Measurements from ENCODE around the gene FASTKD2.
"Not testable (repeated sequence)": the region's sequence is repeated elsewhere in the genome, so short reads cannot be mapped to it uniquely, and the experiment has no call there.

FASTKD2 gene

GRCh38 chr2:206790311-206790935 is 25.0 kb downstream of the FASTKD2 start:
- in situ Hi-C loops (cut with MboI; ENCODE audit: low sequenced_read_pairs) = no loop called here

DNA sequence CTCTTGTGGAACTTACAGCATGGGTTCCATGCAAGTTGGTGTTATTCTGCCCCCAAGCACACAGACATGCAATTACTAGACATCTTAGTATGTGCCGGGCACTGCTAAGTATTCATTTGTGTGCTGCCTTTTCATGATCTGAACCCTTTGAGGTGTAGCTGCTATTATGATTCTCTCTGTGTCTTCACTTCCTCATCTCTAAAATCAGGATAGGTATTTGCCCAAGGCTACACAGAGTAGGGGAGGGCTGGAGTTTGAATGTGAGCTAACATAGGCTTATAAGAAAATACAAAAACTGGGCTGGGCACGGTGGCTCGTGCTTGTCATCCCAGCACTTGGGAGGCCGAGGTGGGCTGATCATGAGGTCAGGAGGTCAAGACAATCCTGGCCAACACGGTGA is 27.2 kb downstream of the FASTKD2 start:
- in situ Hi-C loops (cut with MboI; ENCODE audit: low sequenced_read_pairs) = no loop called here

DNA sequence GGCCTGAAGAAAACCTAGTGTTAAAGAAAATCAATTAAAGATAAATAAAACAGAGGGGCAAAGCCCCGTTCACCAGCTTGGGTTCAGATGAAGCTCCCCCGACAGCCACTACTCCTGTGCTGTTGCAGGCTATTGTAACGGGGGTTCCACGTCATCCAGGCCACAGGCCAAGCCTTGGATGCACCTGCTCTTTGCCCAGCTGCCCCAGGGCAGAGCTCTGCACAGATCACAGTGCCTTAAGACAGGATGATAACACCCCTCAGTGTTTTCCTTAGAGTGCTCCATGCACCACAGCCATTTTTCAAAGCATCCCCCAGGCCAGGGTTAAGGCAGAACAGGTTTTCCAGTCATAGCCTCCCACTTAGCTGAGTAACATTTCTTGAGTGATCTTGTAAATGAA is 32.0 kb downstream of the FASTKD2 start:
- in situ Hi-C loops (cut with MboI; ENCODE audit: low sequenced_read_pairs) = no loop called here

GRCh38 chr2:206798000-206798399 is 32.6 kb downstream of the FASTKD2 start:
- in situ Hi-C loops (cut with MboI; ENCODE audit: low sequenced_read_pairs) = no loop called here

DNA sequence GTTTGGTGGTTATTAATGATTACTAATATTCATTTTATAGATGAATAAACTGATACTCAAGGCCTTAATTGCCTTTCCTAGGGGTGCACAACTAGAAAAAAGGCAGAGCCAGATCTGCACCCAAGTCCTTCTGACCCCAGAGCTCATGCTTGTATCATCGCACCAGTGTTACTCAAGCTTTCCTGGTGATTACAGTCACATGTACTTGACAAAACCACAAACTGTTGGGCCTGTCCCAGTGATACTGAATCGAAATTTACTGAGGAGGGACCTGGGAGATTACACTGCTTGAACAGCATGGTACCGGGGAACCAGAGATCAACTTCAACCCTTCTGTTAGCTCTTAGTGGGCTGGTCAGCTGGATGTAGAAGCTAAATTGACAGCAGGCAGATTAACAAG is 33.7 kb downstream of the FASTKD2 start:
- in situ Hi-C loops (cut with MboI; ENCODE audit: low sequenced_read_pairs) = no loop called here

GRCh38 chr2:206800506-206801417 is 35.4 kb downstream of the FASTKD2 start:
- in situ Hi-C loops (cut with MboI; ENCODE audit: low sequenced_read_pairs) = no loop called here

- in situ Hi-C loops (cut with MboI; ENCODE audit: low sequenced_read_pairs) = no loop called here
Observed at GRCh38 chr2:206801418-206802189, 36.2 kb downstream of the FASTKD2 start.

DNA sequence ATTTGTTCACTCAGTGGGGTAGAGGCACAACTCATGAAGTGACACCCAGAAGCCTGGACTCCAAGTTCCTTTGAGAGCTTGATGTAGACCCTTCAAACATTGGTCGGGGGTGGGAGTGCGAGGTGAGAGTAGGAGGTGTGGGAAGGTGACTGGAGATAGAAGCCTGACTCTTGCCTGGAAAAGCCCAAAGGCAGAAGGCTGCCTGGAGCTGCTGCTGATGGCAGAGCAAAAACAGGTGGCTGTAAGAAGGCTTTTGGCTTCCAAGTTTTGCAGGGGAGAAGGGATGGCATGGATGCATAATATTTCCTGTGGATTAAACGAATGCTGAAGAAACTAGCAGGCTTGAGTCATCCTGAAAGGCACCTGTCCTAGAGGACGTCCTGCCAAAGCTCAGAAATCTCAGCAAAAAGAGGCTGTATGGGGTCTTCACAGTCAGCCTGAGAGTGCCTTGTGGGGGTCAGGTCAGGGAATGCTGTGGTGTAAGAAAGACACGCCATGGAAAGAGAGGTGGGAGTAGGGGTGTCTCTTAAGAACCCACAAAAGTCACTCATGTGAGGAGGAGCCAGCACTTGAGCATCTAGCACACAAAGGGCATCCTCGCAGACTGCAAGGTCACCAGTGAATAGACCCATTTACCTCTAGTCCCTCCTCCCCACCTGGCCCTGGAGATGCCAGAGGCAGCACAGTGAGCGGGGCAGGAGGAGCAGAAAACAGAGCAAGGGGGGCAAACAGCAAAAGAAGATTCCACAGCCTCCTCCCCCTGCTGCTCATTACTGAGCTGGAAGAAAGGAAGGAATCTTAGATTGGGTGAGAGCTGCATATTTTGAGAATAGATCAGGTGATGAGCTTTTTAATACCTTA is 37.5 kb downstream of the FASTKD2 start:
- in situ Hi-C loops (cut with MboI; ENCODE audit: low sequenced_read_pairs) = no loop called here

- in situ Hi-C loops (cut with MboI; ENCODE audit: low sequenced_read_pairs) = no loop called here
Observed at GRCh38 chr2:206804326-206804725, 38.9 kb downstream of the FASTKD2 start.

- in situ Hi-C loops (cut with MboI; ENCODE audit: low sequenced_read_pairs) = no loop called here
Observed at GRCh38 chr2:206805887-206806607, 40.6 kb downstream of the FASTKD2 start.

- in situ Hi-C loops (cut with MboI; ENCODE audit: low sequenced_read_pairs) = not testable (repeated sequence)
Observed at GRCh38 chr2:206807624-206808023, 42.2 kb downstream of the FASTKD2 start.

- in situ Hi-C loops (cut with MboI; ENCODE audit: low sequenced_read_pairs) = not testable (repeated sequence)
Observed at GRCh38 chr2:206812471-206812870, 47.1 kb downstream of the FASTKD2 start.

DNA sequence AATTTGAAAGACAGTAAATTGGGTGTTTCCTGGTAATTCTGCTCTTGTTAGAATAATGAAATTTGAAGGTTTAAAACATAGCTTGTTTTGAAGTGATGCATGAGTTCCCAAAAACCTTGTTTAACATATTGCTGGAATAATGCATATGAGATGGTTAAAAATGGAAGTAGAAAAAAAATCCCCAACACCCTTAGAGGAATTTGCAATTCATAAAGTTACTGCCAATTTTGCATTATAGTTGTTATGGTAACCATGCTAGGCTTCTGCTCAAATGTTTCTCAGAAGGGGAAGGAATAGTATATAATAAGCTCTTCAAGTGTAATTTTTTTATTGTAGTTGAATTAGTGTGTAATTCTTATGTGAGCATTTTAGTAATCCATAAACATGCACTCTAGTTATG is 49.1 kb downstream of the FASTKD2 start:
- in situ Hi-C loops (cut with MboI; ENCODE audit: low sequenced_read_pairs) = no loop called here

GRCh38 chr2:206820807-206821206 is 55.4 kb downstream of the FASTKD2 start:
- in situ Hi-C loops (cut with MboI; ENCODE audit: low sequenced_read_pairs) = no loop called here

DNA sequence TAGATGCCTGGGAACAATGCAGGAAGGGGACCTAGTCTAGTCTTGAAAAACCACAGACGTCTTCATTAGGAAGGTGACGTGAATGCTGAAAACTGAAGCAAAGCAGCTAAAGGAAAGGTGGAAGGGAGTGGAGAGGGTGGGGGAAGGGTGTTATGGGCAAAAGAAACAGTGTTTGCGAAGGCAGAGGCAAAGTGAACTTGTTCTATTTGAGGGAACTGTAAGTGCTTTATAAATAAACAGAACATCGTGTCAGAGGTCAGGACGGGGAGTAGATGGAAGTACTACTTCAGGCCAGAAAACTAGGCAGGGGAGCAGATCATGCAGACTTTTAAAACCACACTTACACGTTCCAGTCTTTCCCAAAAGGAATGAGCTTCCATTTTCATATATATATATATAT is 57.8 kb downstream of the FASTKD2 start:
- in situ Hi-C loops (cut with MboI; ENCODE audit: low sequenced_read_pairs) = no loop called here

DNA sequence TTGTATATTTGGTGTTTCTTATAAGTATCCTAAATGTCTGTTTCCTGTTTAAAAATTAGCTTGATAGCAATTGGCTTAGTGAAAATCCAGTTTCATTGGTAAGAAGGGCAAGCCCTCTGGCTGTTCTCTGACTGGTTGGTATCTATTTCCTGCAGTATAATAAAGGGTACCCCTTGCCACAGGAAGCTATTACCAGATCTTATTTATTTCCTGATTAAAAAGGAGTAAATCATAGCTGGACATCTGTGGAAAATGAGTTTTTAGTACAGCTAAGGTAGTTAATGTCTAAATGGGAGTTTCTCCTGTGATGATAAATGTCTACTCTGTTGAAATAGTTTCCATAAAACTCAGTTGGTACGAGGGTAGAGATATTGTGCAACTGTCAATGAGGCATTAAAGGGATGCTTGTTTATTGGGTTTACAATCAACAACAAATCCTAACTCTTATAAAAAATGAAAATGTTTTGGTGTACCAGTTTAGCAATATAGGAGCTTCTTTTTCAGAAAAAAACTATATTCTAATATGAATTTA is 58.7 kb downstream of the FASTKD2 start:
- in situ Hi-C loops (cut with MboI; ENCODE audit: low sequenced_read_pairs) = no loop called here

DNA sequence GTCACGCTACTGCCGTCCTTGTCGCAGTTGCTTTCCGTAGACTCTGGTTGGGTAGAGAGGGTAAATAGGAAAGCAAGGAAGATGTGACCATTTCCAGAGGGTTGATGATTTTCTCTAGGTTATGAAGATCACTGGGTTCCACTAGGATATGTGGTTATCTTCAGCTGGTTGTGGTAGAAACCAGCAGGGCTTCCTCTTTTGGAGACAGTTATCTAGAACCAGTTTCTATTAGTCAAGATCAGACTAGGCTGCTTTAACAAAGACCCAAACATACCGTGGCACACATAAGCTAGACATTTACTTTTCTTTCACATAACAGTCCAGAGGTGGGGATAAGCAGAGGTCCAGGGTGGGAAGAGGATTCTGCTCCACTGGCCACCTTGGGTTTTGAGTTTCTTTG is 59.6 kb downstream of the FASTKD2 start:
- in situ Hi-C loops (cut with MboI; ENCODE audit: low sequenced_read_pairs) = no loop called here

DNA sequence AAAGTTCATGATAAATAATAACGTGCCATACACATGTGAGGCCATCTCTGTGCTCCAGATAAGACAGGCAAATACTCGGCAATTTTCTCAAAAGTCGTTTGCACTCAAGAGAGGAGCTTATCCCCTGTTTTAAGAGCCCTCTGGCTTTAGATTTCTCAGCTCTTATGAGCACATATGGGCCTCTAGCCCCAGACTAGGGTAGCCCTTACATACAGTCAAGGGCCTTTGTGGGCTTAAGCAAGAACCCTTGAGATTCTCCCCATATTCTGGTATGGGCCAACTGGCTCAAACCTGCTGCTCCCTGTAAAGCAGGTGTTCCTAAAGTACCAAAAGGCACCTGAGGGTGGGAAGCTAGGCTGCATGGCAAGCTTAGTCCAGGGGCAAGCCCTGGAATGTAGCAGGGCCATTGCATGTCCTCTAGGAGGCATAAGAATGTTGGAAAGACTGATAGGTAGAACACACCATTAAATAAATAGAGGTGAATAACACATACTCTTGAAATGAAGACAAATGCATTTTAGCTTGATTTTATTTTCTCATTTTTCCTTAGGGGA is 66.1 kb downstream of the FASTKD2 start:
- in situ Hi-C loops (cut with MboI; ENCODE audit: low sequenced_read_pairs) = no loop called here

DNA sequence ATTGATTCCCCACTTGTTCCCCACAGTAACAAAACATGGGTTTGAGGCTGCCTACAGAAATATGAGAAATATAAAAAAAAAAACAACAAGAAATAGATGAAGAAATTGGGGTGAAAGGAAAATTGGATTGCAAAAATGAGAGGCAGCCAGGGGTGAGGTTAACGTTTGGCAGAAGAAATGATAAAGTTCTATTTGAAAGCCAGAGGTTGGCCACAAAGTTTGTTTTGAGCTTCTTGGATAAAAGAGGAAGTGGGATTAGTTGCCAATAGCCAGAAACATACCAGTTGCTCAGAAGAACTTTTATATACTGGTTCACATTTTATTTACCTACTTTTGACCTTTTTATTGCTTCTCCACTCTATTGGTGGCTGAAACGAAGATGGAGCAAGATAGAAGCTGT is 67.5 kb downstream of the FASTKD2 start:
- in situ Hi-C loops (cut with MboI; ENCODE audit: low sequenced_read_pairs) = no loop called here
